Measurements from ENCODE around the gene BLNK. TPM values are rescaled to one million over a fixed set of nuclear protein-coding genes. Genes with fewer than 3 reads are reported as not detected.
A peak's percentile ranks its signal among the peaks of the same experiment; 100 is the strongest.

The BLNK gene
- total RNA-seq, 1 experiment from 2014 or later = not detected

- DNase-seq (ENCODE audit: low read depth) = no peak
These were observed 8.2 kb downstream of the BLNK start for GRCh38 chr10:96263176-96263575.

DNA sequence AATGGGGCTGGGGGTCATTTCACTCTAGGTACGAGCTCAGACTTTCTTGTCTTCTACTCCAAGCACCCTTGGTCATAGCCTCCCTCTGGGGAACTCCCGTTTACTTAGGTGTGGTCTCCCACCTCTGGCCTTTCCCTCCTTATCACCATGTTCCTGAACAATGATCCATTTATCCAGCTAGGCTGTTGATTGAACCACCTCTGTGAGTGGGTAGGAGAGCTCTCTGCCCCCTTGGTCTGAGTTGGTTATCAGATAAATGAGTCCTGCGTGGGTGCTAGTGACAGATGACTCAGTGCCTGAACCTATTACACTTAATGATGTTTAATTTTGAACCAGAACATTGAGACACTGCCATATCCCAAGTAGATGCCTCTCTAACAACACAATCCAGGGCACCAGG is 9.4 kb downstream of the BLNK start:
- DNase-seq (ENCODE audit: low read depth) = no peak

- no peak for DNase-seq (ENCODE audit: low read depth)
These were observed 10.2 kb downstream of the BLNK start for GRCh38 chr10:96261132-96261531.

GRCh38 chr10:96260014-96260413 is 11.4 kb downstream of the BLNK start:
- peak; percentile 11 for DNase-seq (ENCODE audit: low read depth)

GRCh38 chr10:96259150-96259549 is 12.2 kb downstream of the BLNK start:
- no peak for DNase-seq (ENCODE audit: low read depth)

DNA sequence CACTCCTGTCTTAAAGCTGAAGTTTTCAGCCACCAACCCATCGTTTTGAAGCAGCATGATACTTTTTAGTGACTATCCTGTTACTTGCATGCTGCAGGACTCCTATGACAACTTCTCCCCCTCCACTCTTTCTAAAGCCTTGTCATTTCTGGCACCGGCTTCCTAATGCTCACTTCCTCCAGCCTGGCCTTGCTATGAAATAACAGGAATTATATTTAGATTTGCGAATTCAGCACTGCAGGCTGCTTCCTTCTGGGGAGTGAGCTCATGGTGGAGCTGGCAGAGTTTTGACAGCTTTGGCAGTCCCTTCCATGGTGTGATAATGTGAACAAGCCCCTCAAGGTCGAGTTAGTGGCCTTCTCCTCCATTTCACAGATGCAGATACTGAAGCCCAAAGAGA is 13.4 kb downstream of the BLNK start:
- no peak for DNase-seq (ENCODE audit: low read depth)

DNA sequence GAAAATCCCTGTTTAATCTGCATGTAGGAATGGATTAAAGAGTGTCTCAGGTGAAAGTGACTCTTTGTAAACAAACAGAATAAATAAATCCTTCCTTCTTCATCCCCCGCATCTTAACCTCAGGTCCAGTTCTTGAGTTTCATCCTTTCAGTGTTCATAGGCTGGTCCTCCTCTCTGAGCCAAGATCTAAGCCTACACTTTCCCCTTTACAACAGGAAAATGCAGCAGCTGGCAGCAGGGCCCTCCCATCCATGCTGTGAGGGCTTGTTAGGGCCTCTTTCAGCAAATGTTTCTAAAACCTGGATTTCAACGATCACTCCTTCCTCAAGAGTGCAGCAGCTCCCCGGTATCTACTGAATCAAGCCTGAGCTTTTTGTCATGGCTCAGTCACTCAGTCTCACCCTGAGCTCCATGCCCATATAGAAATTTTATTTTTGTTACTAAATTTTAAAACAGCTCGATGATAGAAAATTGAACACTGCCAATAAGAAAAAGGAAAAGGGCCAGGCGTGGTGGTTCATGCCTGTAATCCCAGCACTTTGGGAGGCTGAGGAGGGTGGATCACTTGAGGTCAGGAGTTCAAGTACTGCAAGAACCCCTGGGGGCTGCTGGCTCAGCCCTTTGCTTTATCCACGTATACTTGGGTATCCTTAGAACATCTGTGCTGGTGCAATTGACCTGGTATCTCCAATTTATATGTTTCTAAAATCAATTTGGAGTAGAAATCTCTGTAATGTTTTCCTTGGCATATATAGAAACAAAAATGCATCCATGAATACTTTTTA is 15.6 kb downstream of the BLNK start:
- DNase-seq (ENCODE audit: low read depth) = no peak

- DNase-seq (ENCODE audit: low read depth) = no peak
These were observed 16.4 kb downstream of the BLNK start for GRCh38 chr10:96254976-96255375.

GRCh38 chr10:96252730-96253129 is 18.6 kb downstream of the BLNK start:
- no peak for DNase-seq (ENCODE audit: low read depth)

GRCh38 chr10:96250349-96250748 is 21.0 kb downstream of the BLNK start:
- DNase-seq (ENCODE audit: low read depth) = no peak

- DNase-seq (ENCODE audit: low read depth) = no peak
These were observed 22.1 kb downstream of the BLNK start for GRCh38 chr10:96249264-96249663.

GRCh38 chr10:96244354-96244753 is 27.0 kb downstream of the BLNK start:
- no peak for DNase-seq (ENCODE audit: low read depth)

GRCh38 chr10:96243296-96243695 is 28.1 kb downstream of the BLNK start:
- no peak for DNase-seq (ENCODE audit: low read depth)

DNA sequence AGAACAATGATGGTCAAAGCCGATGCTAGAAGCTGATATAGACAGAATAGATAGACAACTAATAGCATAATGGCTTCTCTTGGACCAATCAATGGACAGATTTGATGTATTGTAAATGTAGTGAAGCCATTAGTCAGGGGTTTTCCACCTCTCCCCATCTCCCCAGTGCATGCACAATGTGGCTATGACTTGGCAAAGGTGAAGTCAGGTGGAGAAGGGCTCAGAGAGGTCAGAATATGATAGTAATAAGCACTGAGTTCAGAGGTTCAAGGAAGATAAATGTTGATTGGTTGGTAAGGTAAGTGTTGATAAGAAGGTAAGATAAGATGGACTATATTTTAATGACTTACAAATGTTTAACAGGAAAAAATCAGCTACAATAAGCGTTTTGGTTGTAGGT is 28.5 kb downstream of the BLNK start:
- DNase-seq (ENCODE audit: low read depth) = no peak

- peak; percentile 2 for DNase-seq (ENCODE audit: low read depth)
These were observed 32.4 kb downstream of the BLNK start for GRCh38 chr10:96238646-96239623.

DNA sequence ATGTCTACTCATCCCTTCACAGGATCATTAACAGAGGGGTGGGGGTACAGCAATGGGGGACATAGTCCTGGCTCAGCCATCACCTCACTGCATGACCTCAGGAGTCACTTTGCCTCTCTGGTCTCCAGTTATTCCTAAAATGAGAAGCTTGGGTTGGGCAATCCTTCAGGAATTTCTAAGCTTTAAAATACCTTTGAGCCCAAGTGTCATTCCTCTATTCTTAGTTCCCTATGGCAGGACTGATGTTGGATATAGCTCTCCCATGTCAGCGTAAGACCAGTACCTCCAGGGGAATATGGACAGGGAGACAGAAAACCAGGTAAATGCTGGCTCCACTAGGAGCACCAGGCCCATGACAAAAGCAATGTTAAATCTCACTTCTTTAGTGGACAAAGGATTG is 34.5 kb downstream of the BLNK start:
- DNase-seq (ENCODE audit: low read depth) = no peak

DNA sequence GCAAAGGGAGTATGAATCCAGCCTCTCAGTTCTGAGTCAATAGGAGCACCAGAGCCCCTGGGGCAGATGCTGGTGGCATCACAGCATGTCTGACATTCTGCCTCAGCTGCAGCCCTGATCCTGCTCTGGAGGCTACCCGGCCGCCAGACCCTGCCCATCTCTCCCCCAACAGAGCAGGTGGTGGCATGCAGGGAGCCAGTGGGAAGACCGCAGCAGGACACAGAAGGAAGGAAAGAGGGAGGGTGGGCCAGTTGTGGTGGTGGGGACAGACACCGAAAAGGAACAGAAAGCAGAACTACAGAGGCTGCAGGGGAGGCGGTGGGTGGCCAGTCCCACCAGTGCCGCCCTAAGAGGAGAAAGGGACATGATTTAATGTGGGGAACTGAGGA is 35.3 kb downstream of the BLNK start:
- no peak for DNase-seq (ENCODE audit: low read depth)

- no peak for DNase-seq (ENCODE audit: low read depth)
These were observed 35.9 kb downstream of the BLNK start for GRCh38 chr10:96235326-96236089.

- DNase-seq (ENCODE audit: low read depth) = no peak
These were observed 37.4 kb downstream of the BLNK start for GRCh38 chr10:96233959-96234358.

- DNase-seq (ENCODE audit: low read depth) = no peak
These were observed 40.8 kb downstream of the BLNK start for GRCh38 chr10:96230527-96230926.

DNA sequence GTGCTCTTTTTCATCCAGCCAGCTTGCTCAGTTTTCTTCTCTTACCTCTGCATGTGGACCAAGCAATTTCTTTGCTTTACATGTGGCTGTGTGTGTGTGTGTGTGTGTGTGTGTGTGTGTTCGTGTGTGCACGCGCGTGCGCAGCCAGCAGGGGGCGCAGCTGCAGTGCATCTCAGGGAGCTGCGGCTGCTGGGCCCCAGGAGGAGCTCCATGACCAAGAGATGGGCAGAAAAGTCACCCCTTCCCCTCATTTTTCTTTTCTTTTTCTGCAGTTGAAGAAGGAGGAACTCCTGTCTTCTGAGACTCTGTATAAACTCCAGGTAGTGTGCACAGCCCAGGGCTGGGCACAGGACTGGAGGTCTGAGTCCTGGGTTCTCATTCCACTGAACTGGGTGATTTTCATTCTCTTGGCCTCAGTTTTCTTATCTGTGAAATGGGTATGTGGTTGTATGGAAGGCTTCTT is 41.8 kb downstream of the BLNK start:
- peak; percentile 63 for DNase-seq (ENCODE audit: low read depth)

Measured in LHCN-M2 (cell line).